Activated naive CD4-positive, alpha-beta T cell treated with anti-CD3 and anti-CD28 coated beads, Interleukin-2, amount 50 U/mL, for 16 hours (primary cell): ENCODE measurements around the gene JPH3.

Experiments used
- DNase-seq: peaks from one replicate; pipeline ENCODE4 v3.0.0-alpha.2; 2020

Gene JPH3

GRCh38 chr16:87744750-87745514 is 142.6 kb downstream of the JPH3 start:
- DNase-seq = no peak

GRCh38 chr16:87746178-87746577 is 143.9 kb downstream of the JPH3 start:
- no peak for DNase-seq
